22Rv1 (cell line): ENCODE measurements around the gene RHO.
"Not testable (repeated sequence)": the region's sequence is repeated elsewhere in the genome, so short reads cannot be mapped to it uniquely, and the experiment has no call there.

ENCODE experiments used
- CTCF ChIP-seq: fragments of 450-650 bp; IDR thresholded peaks from 2 replicates; pipeline ENCODE4 v1.5.1; 2017; ENCODE audit warnings: mild to moderate bottlenecking
- ZFX ChIP-seq: fragments of 450-650 bp; IDR thresholded peaks from 2 replicates; pipeline ENCODE4 v1.6.1; 2017; ENCODE audit warnings: antibody characterized with exemption, borderline replicate concordance

GRCh38 chr3:129494499-129494898 is 33.9 kb upstream of the RHO start:
- not testable (repeated sequence) for TF ChIP-seq CTCF, ZFX
